Measurements from ENCODE around the gene FBXW9. TPM values are rescaled to one million over a fixed set of nuclear protein-coding genes. Genes with fewer than 3 reads are reported as not detected.

FBXW9 gene
- total and polyA plus RNA-seq, 2 experiments from 2014 or later = 6.6 to 19.4 TPM

GRCh38 chr19:12695514-12695913, 917 bp downstream of the FBXW9 start (continued):
- TF ChIP-seq ZNF462 (CRISPR knock-in tag; IDR thresholded peaks at IDR 0.05) = no peak

GRCh38 chr19:12695096-12695495, 1.3 kb downstream of the FBXW9 start:
- peak overlapping the region; percentile 78; the same call in 1 of the 2 replicates for H3K4me2 ChIP-seq
- H3K4me3 Mint-ChIP-seq = no peak overlapping the region; the same call in 2 of the 3 replicates
- no peaks in the 10 kb centered on the region for H3K79me2 ChIP-seq (replicated peaks; ENCODE audit: insufficient read depth)

GRCh38 chr19:12694641-12695040, 1.8 kb downstream of the FBXW9 start:
- no peak overlapping the region for H2AFZ ChIP-seq
- H3F3A ChIP-seq (replicated peaks; ENCODE audit: low read depth) = peaks cover 28% of the 10 kb centered on the region
- DNase-seq (ENCODE audit: low spot score) (no peak), ATAC-seq (no peak)
- H3K36me3 Mint-ChIP-seq (ENCODE audit: low read depth) = peaks cover 12% of the 10 kb centered on the region
- H3K9me3 Mint-ChIP-seq = no peaks in the 10 kb centered on the region; the same call in 2 of the 3 replicates
- H3K27ac Mint-ChIP-seq = no peak overlapping the region
- no peak overlapping the region for H3K27ac ChIP-seq (ENCODE audit: low read depth)
- H3K36me3 ChIP-seq (ENCODE audit: insufficient read depth) = peaks cover 6% of the 10 kb centered on the region; the same call in 1 of the 2 replicates
- no peaks in the 10 kb centered on the region for H3K27me3 ChIP-seq (ENCODE audit: insufficient read depth)
- H3K27me3 Mint-ChIP-seq (ENCODE audit: insufficient read depth, low read depth, poor library complexity) = peaks cover 20% of the 10 kb centered on the region
- 0 out of 2 replicates have a peak, but pooled peaks cover 4% of the 10 kb centered on the region for H4K20me1 ChIP-seq (replicated peaks; ENCODE audit: insufficient read depth)
- no peak overlapping the region; the same call in 2 of the 3 replicates for H3K4me3 Mint-ChIP-seq
- 0 out of 2 replicates have a peak, but pooled peaks cover 4% of the 10 kb centered on the region for H3K4me1 ChIP-seq (ENCODE audit: insufficient read depth)
- no peak overlapping the region for H3K4me2 ChIP-seq
- H3K9me2 ChIP-seq (ENCODE audit: insufficient read depth) = no peaks in the 10 kb centered on the region
- H3K4me1 Mint-ChIP-seq = peaks cover 5% of the 10 kb centered on the region
- H3K4me3 ChIP-seq = no peak overlapping the region
- no peaks in the 10 kb centered on the region for H3K79me2 ChIP-seq (replicated peaks; ENCODE audit: insufficient read depth)
- TF ChIP-seq CREB1 (CRISPR knock-in tag; IDR thresholded peaks at IDR 0.05; ENCODE audit: low read depth) (no peak), ZNF462 (CRISPR knock-in tag; IDR thresholded peaks at IDR 0.05) (no peak), EZH2 (IDR thresholded peaks at IDR 0.05; ENCODE audit: low read depth, unreplicated experiment) (no peak)

More at GRCh38 chr19:12695096-12695495, 1.3 kb downstream of the FBXW9 start:
- Histone ChIP-seq H3K27me3 (ENCODE audit: insufficient read depth) (no peaks in the 10 kb centered on the region), H3F3A (replicated peaks; ENCODE audit: low read depth) (peaks cover 30% of the 10 kb centered on the region), H2AFZ (no peak overlapping the region), H3K4me3 (no peak overlapping the region; the same call in 1 of the 2 replicates), H3K9me2 (ENCODE audit: insufficient read depth) (no peaks in the 10 kb centered on the region), H3K36me3 (ENCODE audit: insufficient read depth) (peaks cover 6% of the 10 kb centered on the region; the same call in 1 of the 2 replicates), H3K27ac (ENCODE audit: low read depth) (no peak overlapping the region), H4K20me1 (replicated peaks; ENCODE audit: insufficient read depth) (0 out of 2 replicates have a peak, but pooled peaks cover 4% of the 10 kb centered on the region), H3K4me1 (ENCODE audit: insufficient read depth) (0 out of 2 replicates have a peak, but pooled peaks cover 4% of the 10 kb centered on the region)
- TF ChIP-seq POLR2AphosphoS5 (IDR thresholded peaks at IDR 0.05; ENCODE audit: low read depth) = no peak
- Mint-ChIP-seq H3K4me1 (peaks cover 5% of the 10 kb centered on the region), H3K9me3 (no peaks in the 10 kb centered on the region; the same call in 2 of the 3 replicates), H3K36me3 (ENCODE audit: low read depth) (peaks cover 15% of the 10 kb centered on the region), H3K27me3 (ENCODE audit: insufficient read depth, low read depth, poor library complexity) (peaks cover 20% of the 10 kb centered on the region), H3K27ac (no peak overlapping the region)
- no peak for ATAC-seq
- DNase-seq (ENCODE audit: low spot score) = no peak
